AG08395 (cell line): ENCODE measurements around the gene GLB1L3.
"Not testable (repeated sequence)": the region's sequence is repeated elsewhere in the genome, so short reads cannot be mapped to it uniquely, and the experiment has no call there.

Experiments
- DNase-seq: peaks from one replicate; pipeline ENCODE4 v3.0.0; 2012; ENCODE audit warnings: mixed read lengths, low spot score

Gene GLB1L3

GRCh38 chr11:134252346-134253187, 23.6 kb upstream of the GLB1L3 start:
- DNase-seq = peak; percentile 57

DNA sequence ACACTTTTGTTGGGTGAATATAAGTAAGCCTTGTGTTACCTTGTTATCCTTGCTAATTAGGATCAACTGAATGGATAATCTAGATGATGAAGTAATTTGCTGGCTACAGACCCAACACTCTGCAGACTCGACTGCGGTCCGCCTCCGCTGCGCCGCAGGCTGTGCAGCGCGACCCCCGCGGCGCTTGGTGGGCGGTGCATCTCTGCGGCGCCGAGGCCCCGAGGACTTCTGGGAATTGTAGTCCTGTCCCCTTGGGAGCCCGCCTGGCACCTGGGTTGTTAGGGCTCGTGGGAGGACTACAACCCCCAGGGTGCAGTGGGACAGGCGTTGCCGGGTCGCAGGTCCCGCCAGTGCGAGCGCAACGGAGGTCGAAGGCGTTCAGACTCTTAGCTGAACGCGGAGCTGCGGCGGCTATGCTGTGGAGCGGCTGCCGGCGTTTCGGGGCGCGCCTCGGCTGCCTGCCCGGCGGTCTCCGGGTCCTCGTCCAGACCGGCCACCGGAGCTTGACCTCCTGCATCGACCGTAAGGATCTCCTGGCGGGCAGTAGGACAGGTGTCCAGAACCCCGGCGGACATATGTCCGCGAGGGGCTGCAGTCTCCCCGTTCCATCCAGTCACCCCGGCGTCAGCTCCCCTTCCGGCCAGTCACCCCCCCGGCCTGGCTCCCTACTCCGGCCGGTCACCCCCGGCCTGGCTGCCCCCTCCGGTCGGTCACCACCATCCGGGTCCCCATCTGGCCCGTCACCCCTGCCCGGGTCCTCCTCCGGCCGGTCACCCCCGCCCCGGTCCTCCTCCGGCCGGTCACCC, 22.8 kb upstream of the GLB1L3 start, which contains the start of the genes ACAD8 and THYN1:
Gene ACAD8 (plus strand): TSS at position 381 of the 806 bp plus-strand sequence. CDS start 33 bp downstream, at position 414.
Gene THYN1 (minus strand): TSS at position 165 of the 806 bp plus-strand sequence. CDS start 470 bp downstream, outside the sequence.
- DNase-seq = peak; percentile 99

DNA sequence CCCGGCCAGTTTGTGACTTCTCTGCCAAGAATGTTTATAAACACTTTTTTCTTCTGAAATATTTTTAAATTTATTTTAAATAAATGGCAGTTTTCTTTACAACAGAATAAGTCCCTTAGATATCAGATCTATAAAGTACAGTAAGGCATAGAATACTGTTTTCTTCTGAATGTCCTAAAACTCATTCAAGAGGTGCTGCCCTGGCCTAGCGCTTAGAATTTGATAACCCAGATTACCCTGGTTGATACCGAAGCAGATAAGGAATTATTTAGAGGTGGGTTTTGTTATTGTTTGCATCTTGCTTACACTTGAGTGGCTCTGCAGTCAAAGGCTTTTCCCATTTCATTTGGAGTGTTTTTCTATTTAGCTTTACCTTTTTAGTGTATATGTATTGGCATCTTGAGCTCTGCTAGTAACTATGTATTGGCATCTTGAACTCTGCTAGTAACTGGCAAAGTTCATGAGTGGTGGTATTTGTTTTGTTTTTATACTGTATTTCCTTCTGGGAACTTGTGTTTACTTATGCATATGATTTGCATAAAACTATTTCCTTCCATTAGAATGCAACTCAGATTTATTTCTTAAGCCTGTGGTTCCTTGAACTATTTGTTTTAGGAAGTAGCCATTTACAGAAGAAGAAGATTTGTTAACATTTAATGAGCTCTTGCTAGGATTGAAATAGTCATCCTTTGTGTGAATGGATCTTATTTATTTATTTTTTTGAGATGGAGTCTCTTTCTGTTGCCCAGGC, 21.6 kb upstream of the GLB1L3 start:
- no peak for DNase-seq

DNA sequence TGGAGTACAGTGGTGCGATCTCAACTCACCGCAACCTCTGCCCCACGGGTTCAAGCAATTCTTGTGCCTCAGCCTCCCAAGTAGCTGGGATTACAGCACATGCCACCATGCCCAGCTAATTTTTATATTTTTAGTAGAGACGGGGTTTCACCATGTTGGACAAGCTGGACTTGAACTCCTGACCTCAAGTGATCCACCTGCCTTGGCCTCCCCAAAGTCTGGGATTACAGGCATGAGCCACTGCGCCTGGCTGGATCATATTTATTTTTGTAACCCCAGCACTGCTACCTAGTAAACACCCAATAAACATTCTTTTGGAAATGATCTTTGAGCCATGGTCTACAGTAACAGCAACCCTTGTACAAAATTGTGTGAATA, 21.0 kb upstream of the GLB1L3 start:
- DNase-seq = not testable (repeated sequence)

- no peak for DNase-seq
Observed at GRCh38 chr11:134257101-134257500, 19.1 kb upstream of the GLB1L3 start.

DNA sequence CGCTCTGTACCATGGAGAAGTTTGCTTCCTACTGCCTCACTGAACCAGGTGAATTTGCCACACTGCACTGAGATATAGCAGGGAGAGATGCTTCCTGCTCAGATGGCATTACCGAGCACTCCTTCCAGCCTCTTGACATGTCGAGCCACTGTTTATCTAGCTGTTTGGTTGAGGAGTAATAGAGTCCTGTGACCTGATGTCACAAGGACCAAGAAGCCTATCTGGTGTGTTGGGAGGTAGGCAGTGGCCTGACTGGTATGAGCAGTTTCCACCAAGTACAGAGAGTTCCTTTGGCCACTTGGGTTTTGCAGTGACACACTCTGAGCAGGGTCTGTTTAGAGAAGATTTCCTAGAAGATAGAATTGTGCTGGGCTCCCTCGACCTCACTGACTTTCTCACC, 17.6 kb upstream of the GLB1L3 start:
- DNase-seq = no peak

DNA sequence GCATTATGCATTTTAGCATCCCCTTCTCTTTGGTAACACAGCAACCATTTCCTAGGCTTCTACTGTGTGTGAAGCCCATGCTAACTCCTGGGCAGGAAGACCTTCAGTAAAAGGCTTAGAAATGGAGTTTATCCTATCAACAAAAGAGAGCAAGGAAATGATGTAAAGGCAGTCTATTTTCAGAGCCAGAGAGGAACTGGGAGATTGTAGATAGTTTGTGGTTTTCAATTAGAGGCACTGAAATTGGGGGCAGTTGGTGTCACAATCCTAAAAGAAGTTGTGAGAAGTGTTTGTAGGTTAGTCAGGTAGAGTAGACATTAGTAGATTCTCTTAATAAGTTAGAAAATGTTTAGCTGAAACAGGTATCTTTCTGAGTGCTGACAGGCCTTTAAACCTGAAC, 15.7 kb upstream of the GLB1L3 start:
- no peak for DNase-seq

- no peak for DNase-seq
Observed at GRCh38 chr11:134260983-134261382, 15.2 kb upstream of the GLB1L3 start.

GRCh38 chr11:134261626-134262488, 14.3 kb upstream of the GLB1L3 start:
- DNase-seq = peak; percentile 53

DNA sequence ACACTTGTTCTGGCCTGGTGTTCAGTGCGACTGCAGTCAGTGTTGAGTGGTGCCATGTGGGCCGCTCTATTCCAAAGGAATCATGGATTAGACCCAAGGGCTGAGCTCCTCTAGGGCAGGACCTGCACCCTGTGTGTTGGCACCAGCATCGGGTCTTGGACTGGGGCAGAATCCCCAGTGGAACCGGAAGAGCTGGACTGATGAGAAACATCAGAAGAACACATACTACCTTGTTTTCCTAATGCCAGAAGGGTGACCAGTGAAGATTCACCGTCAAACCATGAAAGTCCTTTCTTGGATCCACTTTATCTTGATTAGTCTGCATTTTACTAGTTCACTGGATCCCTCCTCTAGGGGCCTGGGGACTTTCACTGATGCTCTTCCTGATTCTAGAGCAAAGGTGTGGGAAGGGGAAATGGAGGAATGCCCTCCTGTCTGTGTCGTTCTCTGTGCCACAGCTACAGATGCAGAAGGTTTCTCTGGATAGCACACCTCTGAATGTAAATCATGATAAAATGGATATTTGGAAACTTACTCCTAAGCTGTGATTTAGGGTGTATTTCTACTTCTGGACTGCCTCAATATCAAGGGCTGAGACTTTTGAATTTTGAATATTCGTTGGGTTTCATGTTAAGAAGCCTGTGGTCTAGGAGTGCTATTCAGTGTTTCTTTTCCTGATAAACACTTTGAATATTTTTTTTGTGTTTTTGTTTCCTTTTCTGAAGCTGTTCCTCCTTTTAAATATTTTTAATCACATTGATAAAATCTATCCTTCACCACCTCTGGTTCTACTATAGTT, 11.0 kb upstream of the GLB1L3 start:
- no peak for DNase-seq

DNA sequence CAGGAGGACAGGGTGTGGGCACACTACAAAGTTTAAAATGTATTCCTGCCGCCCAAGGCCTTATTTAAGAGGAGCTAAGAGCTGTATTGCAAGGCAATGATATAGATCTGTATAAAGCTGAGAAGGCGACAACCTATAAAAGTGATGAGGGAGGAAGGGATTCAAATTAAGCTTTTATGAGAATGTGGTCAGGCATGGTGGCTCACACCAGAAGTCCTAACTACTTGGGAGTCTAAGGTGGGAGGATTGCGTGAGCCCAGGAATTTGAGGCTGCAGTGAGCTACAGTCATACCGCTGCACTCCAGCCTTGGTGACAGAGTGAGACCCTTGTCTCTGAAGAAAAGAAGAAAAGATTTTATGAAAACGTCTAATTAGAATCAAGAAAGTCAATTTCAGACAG, 9.7 kb upstream of the GLB1L3 start:
- DNase-seq = no peak

DNA sequence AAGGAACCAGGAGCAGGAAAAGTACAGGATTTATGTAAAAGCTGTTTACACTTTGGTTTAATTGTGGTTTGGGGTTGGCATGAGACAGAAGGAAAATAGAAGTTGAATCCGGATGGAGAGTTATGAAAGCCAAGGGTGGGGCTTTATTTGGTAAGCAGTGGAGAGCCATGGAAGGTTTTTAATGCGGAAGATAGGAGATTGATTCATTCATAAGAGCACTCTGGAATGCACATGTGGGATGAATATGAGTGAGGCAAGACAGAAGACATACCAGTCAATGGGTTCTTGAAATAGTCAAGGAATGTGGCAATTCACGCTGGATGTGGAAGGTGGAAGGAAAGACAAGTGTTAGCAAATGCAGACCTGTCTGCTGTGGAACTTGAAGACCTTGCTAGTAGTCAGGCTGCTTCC, 9.3 kb upstream of the GLB1L3 start:
- DNase-seq = peak; percentile 88

GRCh38 chr11:134267461-134267860, 8.7 kb upstream of the GLB1L3 start:
- no peak for DNase-seq

DNA sequence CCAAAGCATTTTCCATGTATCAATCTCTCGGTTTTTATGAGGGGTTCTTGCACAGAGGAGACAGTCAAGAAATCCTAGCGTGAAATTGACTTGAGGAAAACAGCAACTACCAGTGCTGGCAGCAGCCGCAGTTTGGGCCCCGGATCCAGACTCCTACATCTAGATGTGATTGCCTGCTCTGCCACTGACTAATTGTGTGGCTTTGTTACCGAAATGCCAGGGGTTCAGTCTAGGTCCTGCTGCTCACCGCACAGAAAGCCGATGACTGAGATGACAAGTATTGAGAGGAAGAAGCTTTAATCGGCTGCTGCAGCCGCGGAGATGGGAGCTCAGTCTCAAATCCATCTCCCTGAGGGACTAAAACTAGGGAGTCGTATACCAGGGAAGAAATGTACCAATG, 8.2 kb upstream of the GLB1L3 start:
- no peak for DNase-seq

- DNase-seq = no peak
Observed at GRCh38 chr11:134270250-134270714, 5.9 kb upstream of the GLB1L3 start.

DNA sequence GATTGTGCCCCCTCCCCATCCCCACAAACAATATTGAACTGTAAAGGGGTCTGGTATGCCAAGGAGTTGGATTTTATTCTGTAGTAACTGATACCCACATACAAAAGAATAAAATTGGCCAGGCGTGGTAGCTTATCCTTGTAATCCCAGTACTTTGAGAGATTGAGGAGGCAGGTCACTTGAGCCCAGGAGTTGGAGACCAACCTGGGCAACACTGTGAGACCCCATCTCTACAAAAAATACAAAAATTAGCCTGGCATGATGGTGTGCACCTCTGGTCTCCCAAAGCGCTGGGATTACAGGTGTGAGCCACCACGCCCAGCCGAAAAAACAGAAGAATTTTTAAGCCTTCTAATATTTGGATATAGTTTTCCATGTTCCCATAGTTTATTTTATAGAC, 4.2 kb upstream of the GLB1L3 start:
- DNase-seq = no peak

- peak; percentile 44 for DNase-seq
Observed at GRCh38 chr11:134272381-134273316, 3.5 kb upstream of the GLB1L3 start.

- no peak for DNase-seq
Observed at GRCh38 chr11:134273317-134273712, 2.9 kb upstream of the GLB1L3 start.

DNA sequence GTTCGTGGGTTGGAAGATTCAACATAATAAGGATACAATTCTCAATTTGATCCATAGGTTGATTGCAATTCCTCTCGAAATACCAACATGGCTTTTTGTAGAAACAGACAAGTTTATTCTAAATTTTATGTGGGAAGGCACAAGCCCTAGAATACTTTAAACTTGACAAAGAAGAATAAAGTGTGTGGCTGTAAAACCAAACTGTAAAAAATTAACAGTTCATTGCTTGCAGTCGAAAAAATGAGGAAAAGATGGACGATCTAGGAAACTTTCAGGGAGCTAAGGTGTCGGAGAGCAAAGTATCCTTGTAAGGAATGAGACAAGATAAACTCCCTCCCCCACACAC, 1.0 kb upstream of the GLB1L3 start:
- no peak for DNase-seq
